Right kidney (tissue), 1 donor: ENCODE results near the gene BBS9.
A peak's percentile ranks its signal among the peaks of the same experiment; 100 is the strongest.
"Not testable (repeated sequence)": the region's sequence is repeated elsewhere in the genome, so short reads cannot be mapped to it uniquely, and the experiment has no call there.

ENCODE experiments used
- DNase-seq: peaks from one replicate; pipeline ENCODE4 v3.0.0-alpha.2; 2016

BBS9 gene

DNA sequence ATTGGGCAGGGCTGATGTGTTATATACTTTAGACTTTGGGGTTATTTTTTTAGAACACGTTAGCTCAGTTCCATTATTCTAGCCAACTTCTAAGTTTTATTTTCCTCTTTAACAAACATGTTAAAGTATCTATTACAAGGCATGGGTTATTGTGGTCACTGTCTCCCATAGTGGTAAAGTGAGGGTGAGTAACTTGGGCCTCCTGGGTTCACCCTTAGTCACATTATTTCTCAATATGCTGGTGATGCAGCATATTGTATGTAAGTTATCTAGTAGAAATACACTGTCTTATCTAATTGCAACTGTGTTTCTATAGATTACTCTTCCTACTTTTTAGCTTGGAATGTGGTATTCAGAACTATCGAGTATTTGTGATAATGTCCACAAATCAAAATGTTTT is 65.9 kb downstream of the BBS9 start:
- DNase-seq = no peak

- DNase-seq = no peak
Measured at GRCh38 chr7:33196221-33196620, 66.9 kb downstream of the BBS9 start.

- no peak for DNase-seq
Measured at GRCh38 chr7:33200282-33200681, 70.9 kb downstream of the BBS9 start.

- DNase-seq = no peak
Measured at GRCh38 chr7:33201821-33202220, 72.5 kb downstream of the BBS9 start.

GRCh38 chr7:33210958-33211357 is 81.6 kb downstream of the BBS9 start:
- no peak for DNase-seq

DNA sequence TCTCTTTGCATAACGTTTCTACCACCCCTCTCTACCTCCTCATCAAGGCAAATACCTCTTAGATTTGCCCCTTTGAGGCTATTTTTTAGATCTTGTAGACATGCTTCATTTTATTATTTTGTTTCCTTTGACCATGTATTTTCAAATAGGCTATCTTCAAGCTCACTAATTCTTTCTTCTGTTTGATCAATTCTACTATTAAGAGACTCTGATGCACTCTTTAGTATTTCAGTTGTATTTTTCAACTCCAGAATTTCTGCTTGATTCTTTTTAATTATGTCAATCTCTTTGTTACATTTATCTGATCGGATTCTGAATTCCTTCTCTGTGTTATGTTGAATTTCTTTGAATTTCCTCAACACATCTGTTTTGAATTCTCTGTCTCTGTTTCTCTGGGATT is 82.8 kb downstream of the BBS9 start:
- DNase-seq = no peak

DNA sequence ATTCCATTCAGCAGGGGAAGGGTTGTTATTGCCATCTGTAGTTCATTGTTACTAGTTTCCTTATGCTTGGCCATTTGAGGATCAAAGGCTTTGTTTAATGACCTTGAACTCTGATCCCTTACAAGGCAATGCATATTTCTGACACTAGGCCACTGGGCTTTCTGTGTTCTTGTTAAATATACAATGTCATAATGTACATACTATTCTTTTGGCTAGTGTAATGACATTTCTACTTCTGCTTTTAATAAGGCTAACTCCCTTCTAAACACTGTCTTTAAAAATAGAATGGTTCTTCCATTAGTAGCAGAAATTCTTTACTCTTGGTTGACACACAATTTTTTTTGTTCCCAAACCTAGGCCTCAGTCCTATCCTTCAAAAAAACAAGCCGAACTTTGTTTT is 86.6 kb downstream of the BBS9 start:
- no peak for DNase-seq

GRCh38 chr7:33217595-33217994 is 88.2 kb downstream of the BBS9 start:
- no peak for DNase-seq

GRCh38 chr7:33218841-33219535 is 89.6 kb downstream of the BBS9 start:
- not testable (repeated sequence) for DNase-seq

GRCh38 chr7:33220231-33220630 is 90.9 kb downstream of the BBS9 start:
- no peak for DNase-seq

GRCh38 chr7:33221390-33221789 is 92.0 kb downstream of the BBS9 start:
- DNase-seq = no peak

DNA sequence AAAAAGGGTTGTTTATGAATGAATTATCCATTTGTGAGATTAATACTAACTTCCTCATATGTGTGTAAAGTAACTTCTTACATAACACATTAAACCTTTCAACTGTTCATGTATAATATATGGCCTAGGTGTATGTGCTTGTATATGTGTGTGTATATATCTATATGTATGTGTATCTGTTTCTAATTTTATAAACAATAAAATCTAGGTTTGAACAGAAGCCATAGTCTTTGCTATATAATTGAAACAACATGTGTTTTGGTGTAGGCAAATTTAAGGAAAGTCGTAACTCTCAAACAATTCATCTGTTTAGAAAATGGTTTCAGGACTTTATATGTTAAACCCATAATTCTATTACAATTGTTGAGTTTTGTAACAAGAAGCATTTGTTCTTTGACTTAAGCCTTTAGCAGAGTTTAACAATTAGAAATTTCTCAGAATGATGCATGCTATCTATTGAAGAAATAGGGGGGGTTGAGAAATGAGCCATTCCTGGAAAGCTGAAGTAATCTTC is 103.3 kb downstream of the BBS9 start:
- DNase-seq = no peak

DNA sequence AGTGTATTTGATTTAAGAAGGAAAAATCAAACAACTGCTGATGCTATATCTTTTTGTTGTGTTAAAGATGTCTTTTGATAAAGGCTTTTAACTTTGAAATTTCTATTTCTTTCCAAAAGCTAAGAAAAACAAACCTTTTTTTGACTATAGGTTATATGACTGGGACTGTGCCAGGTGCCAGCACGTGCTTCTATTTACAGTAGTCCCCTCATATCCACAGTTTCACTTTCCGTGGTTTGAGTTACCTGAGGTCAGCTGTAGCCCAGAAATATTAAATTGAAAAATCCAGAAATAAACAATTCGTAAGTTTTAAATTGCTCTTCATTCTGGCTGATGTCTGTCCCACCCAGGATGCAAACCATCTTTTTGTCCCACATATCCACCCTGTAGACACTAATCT is 104.3 kb downstream of the BBS9 start:
- DNase-seq = no peak

DNA sequence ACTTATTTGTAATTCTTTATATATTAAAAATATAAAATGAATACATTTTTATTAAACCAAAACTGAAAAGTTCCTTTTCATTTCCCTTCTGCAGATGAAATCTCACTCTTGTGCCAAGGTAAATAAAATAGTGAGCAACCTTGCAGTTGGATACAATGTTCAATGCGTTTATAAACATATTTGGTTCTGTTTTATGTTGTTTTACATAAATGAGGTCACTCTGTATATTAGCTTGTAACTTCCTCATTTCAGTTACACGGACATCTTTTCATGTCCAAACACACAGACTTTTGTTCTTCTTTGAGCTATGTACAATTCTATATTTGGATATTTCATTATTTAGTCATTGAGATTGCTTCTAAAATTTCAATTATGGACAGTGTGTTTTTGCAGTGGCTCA is 107.7 kb downstream of the BBS9 start:
- no peak for DNase-seq

DNA sequence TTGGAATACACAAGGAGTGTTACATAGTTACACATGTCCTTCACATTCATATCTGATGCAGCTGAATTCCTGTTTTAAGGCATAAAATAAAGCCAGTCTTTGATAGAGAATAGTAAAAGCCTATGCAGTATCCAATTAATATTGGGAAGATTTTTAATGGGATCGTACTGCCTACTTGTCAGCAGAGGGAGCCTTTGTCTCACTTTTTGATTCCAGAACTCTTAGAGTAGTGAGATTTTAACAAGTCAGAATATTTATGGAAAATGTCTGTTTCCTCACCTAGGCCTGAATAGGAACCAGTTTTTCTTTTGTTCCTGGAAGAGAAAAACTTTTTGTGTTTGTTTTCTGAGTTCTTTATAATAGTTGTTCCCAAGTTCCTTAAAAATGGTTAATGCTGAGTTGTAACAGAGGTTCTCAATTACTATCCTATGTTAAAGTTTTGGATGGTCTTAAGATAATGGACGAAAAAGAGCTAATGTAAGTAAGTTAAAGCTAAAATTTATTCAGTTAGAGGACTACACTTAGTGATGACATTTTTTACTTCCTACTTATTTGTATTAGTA is 114.0 kb downstream of the BBS9 start:
- peak; percentile 15 for DNase-seq

DNA sequence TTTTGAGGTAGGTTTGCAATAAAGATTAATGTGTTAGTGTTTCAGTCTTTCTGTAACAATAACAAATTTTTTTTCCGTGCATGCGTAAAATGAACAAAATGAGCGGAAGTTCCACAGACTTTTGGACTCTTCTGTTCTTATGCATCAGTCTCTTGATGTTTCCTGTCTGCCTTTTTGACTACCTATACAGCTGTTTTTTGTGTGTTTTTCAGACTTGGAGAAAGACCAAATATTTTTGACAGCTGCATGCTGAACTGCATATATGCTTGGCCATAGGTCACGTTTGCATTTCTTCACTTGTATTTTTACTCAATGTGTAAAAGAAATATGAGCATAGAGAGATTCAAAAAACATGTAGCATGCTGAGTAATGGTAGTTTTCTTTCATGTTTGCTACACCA is 119.3 kb downstream of the BBS9 start:
- no peak for DNase-seq

DNA sequence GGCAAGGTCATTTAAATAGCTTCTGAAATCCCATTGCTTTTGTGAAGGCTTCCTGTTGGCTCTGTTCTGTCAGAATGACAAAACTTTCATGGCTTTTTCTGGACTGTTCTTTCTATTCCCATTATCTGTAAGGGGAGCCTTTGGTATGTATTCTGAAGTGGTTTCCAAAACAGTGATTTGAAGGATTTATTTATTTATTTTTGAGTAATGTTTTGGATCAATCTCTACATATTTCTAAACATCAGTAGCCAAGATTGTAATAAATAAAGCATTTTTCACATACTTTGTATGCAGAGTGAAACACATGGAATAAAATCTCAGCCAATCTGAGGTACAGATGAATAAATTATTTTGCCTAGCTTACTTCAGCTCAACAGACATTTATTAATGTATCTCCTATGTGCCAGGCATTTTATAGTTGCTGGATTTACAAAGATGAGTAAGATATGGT is 121.1 kb downstream of the BBS9 start:
- DNase-seq = no peak

GRCh38 chr7:33251301-33251700 is 121.9 kb downstream of the BBS9 start:
- no peak for DNase-seq

DNA sequence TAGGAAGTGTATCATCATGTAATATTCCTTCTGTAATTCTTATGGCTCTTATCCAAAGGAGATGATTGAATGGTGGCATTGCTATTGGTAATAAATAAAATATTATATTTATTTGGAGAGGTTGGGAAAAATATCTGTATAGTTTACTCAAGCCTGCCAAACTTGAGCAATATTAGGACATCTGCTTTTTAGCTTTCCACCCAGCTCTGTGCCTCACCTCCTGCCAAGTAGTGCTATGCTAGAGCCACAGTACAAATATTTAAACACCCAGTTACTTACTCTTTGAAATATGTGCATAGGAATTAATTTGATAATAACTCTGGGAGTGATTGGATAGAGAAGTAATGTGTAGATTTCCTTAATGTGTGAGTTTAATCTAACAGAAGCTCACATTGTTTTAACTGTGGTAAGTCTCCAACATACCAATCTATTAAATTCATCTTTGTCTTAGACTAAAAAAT is 129.2 kb downstream of the BBS9 start:
- DNase-seq = no peak

DNA sequence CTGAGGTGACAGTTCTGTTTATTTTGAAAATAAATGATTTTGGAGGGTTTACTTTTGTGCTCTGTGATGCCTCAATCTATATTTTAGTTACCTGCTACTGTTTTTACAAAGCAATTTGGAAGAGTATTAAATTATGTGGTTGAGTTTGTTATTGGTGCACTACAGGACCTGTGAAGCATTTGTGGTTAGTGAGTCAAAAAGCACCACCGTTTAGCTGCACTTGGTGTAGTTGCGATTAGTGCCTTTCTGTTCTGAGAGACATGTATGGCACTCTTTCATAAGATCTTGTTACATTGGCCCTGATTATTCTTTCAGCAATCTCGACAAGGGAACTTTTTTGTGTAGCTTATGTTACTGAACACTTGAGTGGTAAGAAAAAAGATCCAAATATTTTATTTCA is 132.2 kb downstream of the BBS9 start:
- DNase-seq = no peak

DNA sequence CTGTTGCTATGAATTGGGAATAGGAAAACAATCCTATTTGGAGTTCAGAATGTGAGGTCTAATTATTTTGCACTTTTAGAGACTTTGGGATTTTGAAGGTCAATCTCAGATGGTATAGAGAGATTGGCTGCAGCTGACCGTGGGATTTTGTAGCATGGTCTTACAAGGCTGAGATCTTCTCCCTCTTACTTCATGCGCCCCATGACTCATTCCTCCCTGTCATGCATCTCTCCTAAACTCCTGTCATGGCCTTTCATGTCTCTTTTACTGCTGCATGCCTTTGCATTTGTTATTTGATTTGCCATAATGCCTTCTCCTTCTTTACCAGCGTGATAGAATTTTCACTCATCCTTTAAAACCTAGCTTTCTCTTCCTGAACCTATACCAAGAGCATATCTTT is 133.1 kb downstream of the BBS9 start:
- no peak for DNase-seq

GRCh38 chr7:33271839-33272371 is 142.5 kb downstream of the BBS9 start:
- not testable (repeated sequence) for DNase-seq

DNA sequence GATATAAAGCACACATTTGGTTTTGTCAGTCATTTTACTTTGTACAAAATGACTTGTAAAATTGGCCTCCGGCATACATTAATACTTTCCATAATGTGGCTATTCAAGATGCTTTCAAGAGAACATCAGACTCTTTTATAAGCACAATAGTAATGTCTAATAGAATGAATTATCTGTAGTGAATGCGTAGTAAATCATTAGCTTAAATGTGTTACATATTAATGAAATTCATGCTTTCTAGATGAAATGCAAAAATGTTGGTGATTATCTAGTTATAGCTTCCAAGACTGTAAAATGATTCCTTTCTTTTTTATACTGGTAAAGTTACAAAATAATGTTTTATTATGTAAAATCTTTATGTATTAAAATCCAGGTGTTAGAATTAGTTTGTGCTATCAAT is 144.0 kb downstream of the BBS9 start:
- no peak for DNase-seq

GRCh38 chr7:33276325-33276724 is 147.0 kb downstream of the BBS9 start:
- DNase-seq = no peak
